GM18907 (cell line): ENCODE results near the gene CD40LG.

ENCODE experiments used
- ATAC-seq: cut with Tn5 transposase; IDR thresholded peaks from one replicate; pipeline ENCODE4 v1.9.1; 2021; ENCODE audit warnings: mild to moderate bottlenecking, moderate library complexity; ENCODE audit not compliant: unreplicated experiment

Gene CD40LG

GRCh38 chrX:136646602-136647239 is 1.2 kb upstream of the CD40LG start:
- no peak for ATAC-seq

DNA sequence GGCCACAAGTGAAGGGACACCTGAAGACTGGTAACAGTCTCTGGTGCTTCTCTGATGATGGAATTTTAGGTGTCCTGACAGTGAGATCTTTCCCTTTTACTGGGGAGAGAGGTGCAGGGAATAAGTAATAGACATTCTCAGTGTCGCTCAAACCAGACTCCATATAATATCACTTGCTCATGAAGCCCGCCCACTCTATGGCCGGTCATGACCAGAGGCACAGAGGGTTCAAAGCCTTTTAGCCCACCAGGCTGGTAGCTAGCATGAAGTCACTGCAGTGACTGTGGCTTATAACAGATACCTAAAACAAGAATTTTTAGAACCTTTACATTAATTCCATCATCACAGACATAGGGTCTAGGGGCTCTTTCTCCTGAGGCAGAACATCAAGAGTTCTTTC is 2.9 kb downstream of the CD40LG start:
- no peak for ATAC-seq

DNA sequence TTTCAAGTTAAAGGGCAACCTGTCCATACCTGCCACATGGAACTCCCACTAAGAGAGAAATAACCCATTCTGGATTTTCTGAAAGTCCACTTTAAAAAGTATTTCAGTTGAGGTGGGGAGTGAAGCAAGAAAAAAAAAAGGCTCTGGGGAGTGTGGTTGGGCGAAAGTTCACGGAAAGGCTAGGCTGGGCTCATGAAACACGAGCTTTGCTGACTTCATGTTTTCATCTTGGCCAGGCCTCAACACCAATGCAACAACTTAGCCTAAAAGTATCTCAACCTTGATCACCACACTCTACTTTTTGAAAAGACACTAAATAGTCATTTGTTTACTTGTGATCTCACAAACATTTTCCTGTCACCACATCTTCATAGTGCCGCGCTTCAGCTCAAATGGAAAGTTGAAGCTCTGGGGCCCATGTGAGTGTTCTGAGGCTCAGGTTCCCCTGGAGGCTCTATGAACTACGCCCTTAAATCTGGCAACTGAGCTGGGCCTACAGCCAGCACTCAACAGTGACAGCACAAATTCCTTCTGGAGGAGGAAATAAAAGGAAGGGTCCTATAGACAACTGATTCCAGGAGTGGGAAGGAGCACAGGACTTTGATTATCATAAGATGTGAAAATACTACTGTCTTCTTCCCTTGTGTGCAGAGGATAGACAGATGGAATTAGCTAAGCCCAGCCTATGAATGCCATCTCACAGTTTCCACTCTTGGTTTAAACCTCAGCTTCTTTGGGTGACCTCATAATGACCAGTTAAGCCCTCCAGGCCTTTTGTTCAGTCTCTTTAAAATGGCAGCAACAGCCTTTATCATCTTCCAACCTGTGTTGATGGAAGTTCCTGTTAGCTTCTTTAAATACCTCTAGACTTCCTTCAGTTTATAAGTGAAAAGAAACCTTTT is 5.1 kb downstream of the CD40LG start:
- no peak for ATAC-seq

- ATAC-seq = no peak
These were observed 8.5 kb downstream of the CD40LG start for GRCh38 chrX:136656361-136656964.

DNA sequence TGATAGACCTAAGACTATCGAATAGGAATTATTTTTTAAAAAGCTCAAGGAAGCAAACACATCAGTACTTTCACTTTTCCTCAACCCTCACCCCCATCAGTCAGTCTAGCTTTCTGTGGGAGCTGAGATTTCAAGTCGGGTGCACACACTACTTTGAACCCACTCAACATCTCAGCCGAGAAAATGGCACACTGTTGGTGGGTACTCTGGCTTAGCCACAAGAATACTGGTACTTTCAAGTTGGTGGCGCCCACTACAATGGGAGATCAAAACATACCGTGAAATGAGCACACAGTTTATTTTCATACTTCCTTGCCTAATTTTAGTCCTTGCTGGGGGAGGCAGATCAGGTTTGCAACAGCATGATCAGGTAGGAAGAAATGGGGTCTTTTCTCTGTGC is 10.2 kb downstream of the CD40LG start:
- no peak for ATAC-seq

DNA sequence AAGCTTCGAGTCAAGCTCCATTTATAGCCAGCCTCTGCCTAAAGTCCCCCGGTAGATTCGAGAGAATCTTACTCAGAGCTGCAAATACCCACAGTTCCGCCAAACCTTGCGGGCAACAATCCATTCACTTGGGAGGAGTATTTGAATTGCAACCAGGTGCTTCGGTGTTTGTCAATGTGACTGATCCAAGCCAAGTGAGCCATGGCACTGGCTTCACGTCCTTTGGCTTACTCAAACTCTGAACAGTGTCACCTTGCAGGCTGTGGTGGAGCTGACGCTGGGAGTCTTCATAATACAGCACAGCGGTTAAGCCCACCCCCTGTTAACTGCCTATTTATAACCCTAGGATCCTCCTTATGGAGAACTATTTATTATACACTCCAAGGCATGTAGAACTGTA is 11.2 kb downstream of the CD40LG start:
- ATAC-seq = no peak

GRCh38 chrX:136660896-136661295 is 12.9 kb downstream of the CD40LG start:
- no peak for ATAC-seq

DNA sequence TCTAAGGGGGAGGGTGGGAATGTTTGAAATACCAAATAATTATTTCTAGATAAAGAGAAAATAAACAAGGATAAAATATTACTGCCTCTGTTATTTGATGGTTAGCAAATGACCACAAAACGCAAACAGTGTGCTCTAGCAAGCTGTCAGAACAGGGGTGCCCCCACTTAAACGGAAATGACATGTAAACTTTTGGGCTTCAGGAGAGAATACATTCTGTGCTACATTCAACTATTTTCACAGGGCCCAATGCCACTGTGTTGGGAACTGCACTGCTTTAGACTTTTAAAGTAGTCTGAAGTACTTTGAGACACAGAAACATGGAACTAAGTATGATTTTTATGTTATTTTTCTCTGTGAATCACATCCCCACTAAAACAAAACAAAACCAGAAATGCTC is 14.1 kb downstream of the CD40LG start:
- ATAC-seq = no peak

GRCh38 chrX:136662976-136663375 is 15.0 kb downstream of the CD40LG start:
- no peak for ATAC-seq

DNA sequence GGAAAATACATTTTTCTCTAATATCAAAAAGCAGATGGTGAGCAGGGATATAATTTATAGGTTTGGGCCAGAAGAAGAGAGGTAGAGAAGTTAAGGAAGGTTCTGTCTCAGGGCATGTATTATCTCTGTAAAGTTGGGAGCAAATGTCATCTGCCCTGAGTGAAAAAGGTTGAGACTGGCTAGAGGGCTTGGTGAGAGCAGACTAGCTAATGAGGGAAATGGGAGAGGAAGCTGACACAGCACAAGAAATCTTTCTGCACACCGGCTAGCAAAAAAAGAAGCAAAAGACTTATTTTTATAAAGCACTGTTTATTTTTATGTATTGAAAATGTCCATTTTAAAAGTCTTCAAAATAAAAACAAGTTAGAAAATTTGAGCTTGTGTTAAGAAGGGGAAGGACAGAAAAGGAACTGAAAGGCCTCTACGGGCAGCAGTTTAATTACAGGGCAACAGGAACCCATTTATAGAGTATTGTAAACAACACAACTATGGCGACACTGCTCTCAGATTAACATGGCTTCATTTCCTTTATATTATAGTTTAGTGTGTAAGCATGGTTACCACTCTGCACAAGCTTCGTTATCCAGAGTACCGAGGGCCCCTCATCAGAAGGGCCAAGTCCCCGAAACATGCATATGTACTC is 17.4 kb downstream of the CD40LG start:
- ATAC-seq = peak; percentile 44

DNA sequence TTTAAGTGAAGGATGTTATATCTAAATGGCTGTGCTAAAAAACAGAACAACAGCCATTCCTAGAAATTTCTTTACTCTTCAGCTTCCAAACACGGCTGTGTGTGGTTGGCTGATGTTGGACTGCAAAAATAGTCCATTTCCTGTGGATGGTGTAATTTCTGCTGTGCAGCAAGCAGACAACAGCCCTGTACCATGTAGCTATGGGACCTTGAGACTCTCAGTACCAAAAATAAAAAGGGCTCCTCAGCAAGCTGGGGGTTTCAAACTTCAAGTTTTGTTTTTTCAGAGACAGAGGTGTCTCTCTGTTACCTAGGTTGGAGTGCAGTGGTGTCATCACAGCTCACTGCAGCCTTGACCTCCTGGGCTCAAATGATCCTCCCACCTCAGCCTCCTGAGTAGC is 18.1 kb downstream of the CD40LG start:
- no peak for ATAC-seq

GRCh38 chrX:136667446-136668168 is 19.6 kb downstream of the CD40LG start:
- ATAC-seq = no peak

DNA sequence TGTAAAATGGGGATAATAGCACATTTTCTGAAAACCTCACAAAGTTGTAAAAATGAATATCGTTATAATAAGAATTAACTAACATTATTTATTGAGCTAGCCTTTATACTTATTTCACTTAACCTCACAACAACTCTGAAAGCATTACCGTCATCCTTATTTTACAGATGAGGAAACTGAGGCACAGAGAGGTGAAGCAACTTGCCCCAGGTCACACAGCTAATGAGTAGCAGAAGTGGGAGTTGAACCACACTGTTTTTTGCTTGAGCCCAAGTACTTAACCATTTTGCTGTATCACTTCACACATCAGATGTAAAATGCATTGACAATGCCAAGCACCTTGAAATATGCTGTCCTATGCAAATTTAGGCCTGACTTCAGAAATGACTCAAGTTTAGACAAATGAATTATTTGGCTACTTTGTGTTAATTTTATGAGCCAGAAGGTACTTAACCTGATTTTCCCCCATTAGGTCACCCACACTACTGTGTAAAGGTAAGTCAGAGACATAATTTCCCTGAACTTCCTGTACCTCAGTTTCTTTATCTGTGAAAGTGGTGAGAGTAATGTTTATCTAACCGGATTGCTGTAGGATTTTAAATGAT is 23.1 kb downstream of the CD40LG start:
- ATAC-seq = peak; percentile 42

GRCh38 chrX:136674270-136674985 is 26.5 kb downstream of the CD40LG start:
- ATAC-seq = peak; percentile 37

GRCh38 chrX:136679531-136679930 is 31.6 kb downstream of the CD40LG start:
- no peak for ATAC-seq

DNA sequence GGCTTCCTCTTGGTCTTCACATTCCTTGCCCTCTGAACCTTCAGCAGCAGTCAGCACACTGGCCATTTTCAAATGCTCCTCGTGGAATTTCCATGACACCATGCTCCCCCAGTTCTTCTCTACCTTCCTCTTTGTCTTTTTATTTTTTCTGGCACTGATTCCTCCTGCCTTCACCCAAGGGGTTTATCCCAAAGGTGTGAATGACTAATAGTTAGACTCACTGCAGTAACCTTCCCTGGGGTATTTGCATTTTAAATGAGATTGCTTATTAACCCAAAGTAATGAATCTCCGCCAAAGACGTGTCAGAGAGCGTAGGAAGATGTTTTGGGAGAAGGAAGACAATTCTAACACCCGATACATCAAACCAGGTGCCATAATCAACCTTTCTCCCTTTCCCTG is 36.2 kb downstream of the CD40LG start:
- no peak for ATAC-seq

DNA sequence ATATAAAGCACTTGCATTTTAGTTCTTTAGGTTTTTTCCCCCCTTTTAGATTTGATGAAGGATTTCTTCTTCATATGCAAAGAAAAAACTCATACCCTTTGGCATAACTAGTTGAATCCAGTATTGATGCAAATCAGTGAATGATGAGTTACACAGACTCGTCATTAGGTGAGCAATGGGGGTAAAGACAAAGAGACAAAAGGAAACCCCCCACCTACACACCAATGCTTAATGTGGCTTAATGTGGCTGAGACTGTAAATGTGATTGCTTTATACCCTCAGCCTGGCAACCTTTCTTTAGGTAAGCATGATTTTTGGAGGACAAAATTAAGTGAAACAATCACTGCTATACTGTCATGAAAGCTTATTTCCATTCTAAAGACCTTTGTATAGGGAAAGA is 39.5 kb downstream of the CD40LG start:
- no peak for ATAC-seq

GRCh38 chrX:136689436-136689835 is 41.5 kb downstream of the CD40LG start:
- ATAC-seq = no peak

DNA sequence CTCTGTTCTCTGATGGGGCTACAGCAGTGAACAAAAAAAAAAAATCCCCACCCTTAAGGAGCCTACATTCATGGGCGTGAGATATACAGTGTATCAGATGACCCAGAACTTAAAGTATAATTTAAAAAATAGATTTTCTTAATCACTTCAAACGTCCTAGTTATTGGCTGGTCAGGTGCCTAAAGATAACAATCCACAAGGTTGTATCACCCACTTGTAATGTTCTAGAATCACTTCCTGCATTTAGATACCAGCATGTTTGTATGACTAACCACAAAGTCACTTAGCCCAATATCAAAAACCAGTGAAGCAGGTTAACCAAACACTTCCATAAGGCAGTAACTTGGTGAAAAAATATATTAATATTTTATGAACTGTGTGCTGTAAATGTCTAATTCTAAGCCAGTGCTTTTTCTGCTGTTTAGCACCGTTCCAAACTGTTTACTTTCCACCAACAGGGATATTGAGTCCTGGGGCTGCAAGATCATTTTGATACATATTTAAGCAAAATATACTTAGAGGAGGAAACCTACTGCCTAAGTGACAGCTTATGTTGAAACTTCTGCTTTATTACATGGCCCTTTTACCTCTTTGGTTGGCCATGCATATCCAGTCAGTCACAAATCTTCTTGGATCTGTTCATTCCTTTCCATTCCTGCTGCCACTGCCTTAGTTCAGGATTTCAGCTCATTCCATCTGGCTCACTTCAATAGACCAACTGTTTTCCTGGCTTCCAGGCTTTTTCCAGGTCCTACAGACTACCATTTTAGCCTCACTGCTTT is 43.3 kb downstream of the CD40LG start:
- ATAC-seq = peak; percentile 44
